ENCODE results near the gene PAX9.

Gene PAX9

DNA sequence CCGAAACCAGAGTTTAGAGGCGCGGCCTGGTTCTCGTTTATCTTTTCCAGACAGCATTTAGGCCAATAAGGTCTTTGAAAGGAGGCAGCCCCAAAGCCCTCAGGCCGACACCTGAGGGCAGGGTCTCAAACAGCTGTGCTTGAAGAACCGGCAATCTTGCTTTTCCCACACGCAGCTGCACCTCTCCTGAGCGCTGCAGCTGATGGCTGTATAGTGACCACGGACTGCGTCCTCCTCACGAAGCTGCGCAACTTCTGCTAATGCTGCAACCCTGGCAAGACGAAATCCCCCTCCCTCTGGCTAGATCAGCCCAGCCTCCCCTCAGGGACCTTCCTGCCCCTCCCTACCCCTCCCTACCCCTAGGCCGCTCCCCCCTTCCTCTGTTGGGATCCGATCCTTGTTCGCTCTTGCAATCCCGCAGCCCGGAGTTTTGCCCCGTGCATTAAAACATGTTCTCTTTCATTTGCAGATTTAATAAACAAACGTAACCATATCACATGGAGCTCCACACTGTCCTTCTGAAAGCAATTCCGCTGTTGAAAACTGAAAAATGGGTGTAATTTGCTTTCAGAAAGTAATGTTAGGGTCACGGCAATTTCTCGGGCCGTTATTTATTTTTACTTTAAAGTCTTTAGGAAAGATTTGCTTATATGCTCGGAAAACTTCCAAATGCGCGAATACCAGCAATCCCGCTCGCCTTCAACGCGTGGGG lies 4.8 kb upstream of the PAX9 start:
- DNase-seq (ENCODE audit: low read depth), result peak; percentile 79
- no peak overlapping the region for H3K9ac ChIP-seq (ENCODE audit: low read length)
- peaks cover 3% of the 10 kb centered on the region for H3K4me1 ChIP-seq (ENCODE audit: control insufficient read depth, insufficient read depth, low read length)
- no peaks in the 10 kb centered on the region for H3K9me3 ChIP-seq (ENCODE audit: control insufficient read depth, low read length)
- peaks cover 92% of the 10 kb centered on the region for H3K27me3 ChIP-seq (replicated peaks; ENCODE audit: control insufficient read depth, insufficient read depth, low read length)
- H3K36me3 ChIP-seq (ENCODE audit: control insufficient read depth, insufficient read depth, low read length, severe bottlenecking), result no peaks in the 10 kb centered on the region
- peak overlapping the region; percentile 62 for H3K4me3 ChIP-seq (ENCODE audit: low read length)

DNA sequence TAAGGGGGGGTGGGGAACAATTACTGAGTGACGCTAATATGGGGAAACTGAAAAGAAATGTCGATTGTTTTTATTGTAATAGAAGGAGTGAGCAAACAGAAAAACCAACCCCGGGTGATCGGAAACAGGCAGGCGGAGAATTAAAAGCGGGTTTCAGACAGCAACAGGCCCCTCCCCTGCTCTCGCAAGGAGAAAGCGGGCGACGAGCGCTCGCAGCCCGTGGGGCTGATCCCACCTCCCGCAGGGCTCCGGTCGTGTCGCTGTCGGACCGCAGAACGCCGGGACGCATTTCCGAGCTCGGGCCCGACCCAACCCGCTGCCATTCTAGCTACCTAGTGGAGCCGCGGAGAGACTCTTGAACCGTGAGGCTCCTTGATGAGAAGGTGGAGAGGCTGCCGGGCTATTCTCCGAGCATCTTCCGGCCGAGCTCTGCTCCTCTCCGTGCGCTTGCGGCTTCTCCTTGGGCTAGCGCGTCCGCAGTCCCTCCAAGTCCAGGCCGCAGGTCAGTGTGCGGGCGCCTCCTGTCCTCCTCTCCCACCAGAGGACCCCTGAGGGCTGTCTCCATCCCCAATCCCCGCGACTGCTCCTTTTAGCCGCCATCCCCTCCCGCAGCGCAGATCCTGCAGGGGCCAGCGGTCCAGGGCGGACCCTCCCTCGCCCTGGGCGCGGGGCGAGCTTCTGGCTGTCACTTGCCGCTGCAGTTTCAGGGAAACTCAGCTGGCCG lies 4.1 kb upstream of the PAX9 start:
- peaks cover 7% of the 10 kb centered on the region for H3K4me1 ChIP-seq (ENCODE audit: control insufficient read depth, insufficient read depth, low read length)
- H3K36me3 ChIP-seq (ENCODE audit: control insufficient read depth, insufficient read depth, low read length, severe bottlenecking), result no peaks in the 10 kb centered on the region
- H3K27me3 ChIP-seq (replicated peaks; ENCODE audit: control insufficient read depth, insufficient read depth, low read length), result peaks cover 90% of the 10 kb centered on the region
- no peak overlapping the region for H3K9ac ChIP-seq (ENCODE audit: low read length)
- H3K9me3 ChIP-seq (ENCODE audit: control insufficient read depth, low read length), result no peaks in the 10 kb centered on the region
- DNase-seq (ENCODE audit: low read depth), result peak; percentile 89
- H3K4me3 ChIP-seq (ENCODE audit: low read length), result peak overlapping the region; percentile 62

DNA sequence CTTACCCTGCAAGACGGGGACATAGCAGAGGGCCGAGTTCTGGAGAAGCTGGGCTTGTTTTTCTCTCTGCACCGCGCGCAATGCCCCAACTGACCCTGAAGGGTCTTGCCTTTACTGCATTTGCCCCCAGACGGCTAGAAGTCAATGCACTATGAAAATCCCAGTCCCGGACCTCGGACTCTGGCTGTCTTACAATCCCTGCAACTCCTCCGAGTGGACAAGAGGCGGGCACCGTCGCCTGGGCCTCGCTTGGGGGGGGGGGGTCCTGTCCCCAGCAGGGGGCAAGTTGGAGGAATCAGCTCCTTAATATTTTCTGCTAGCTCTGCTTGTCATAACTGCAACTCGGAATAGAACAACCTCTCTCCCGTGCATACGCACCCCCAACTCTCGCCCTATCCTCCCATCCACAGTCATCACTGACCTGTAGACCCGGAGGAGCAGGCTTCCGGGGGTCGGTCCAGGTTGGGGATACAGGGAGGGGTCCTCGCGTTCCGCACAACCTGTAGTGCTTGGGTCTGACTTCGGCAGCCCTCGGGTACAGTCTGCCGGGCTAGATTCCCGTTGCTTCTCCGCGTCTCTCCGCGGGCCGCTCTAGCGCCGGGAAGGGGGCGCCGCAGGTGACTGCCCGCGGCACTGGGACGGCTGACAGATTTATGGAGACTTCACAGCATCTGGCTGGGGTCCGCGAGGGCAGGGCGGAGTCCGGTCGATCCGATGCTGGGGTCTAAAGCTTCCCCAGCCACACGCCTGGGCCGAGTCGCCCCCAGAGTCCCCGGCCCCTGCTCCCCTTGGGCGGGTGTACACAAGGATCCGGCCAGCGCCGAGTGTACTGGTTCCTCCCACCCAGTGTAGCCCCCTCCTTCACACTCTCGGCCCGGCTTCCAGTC lies 3.3 kb upstream of the PAX9 start:
- no peaks in the 10 kb centered on the region for H3K36me3 ChIP-seq (ENCODE audit: control insufficient read depth, insufficient read depth, low read length, severe bottlenecking)
- no peak overlapping the region for H3K4me3 ChIP-seq (ENCODE audit: low read length)
- H3K4me1 ChIP-seq (ENCODE audit: control insufficient read depth, insufficient read depth, low read length), result peaks cover 14% of the 10 kb centered on the region
- DNase-seq (ENCODE audit: low read depth), result peak; percentile 48
- H3K9me3 ChIP-seq (ENCODE audit: control insufficient read depth, low read length), result no peaks in the 10 kb centered on the region
- peaks cover 89% of the 10 kb centered on the region for H3K27me3 ChIP-seq (replicated peaks; ENCODE audit: control insufficient read depth, insufficient read depth, low read length)
- H3K9ac ChIP-seq (ENCODE audit: low read length), result no peak overlapping the region

- Histone ChIP-seq H3K4me3 (ENCODE audit: low read length) (no peak overlapping the region), H3K36me3 (ENCODE audit: control insufficient read depth, insufficient read depth, low read length, severe bottlenecking) (no peaks in the 10 kb centered on the region), H3K9ac (ENCODE audit: low read length) (no peak overlapping the region), H3K27me3 (replicated peaks; ENCODE audit: control insufficient read depth, insufficient read depth, low read length) (peaks cover 85% of the 10 kb centered on the region), H3K9me3 (ENCODE audit: control insufficient read depth, low read length) (no peaks in the 10 kb centered on the region), H3K4me1 (ENCODE audit: control insufficient read depth, insufficient read depth, low read length) (peaks cover 20% of the 10 kb centered on the region)
- peak; percentile 53 for DNase-seq (ENCODE audit: low read depth)
These were observed 2.4 kb upstream of the PAX9 start for GRCh38 chr14:36659010-36659821.

DNA sequence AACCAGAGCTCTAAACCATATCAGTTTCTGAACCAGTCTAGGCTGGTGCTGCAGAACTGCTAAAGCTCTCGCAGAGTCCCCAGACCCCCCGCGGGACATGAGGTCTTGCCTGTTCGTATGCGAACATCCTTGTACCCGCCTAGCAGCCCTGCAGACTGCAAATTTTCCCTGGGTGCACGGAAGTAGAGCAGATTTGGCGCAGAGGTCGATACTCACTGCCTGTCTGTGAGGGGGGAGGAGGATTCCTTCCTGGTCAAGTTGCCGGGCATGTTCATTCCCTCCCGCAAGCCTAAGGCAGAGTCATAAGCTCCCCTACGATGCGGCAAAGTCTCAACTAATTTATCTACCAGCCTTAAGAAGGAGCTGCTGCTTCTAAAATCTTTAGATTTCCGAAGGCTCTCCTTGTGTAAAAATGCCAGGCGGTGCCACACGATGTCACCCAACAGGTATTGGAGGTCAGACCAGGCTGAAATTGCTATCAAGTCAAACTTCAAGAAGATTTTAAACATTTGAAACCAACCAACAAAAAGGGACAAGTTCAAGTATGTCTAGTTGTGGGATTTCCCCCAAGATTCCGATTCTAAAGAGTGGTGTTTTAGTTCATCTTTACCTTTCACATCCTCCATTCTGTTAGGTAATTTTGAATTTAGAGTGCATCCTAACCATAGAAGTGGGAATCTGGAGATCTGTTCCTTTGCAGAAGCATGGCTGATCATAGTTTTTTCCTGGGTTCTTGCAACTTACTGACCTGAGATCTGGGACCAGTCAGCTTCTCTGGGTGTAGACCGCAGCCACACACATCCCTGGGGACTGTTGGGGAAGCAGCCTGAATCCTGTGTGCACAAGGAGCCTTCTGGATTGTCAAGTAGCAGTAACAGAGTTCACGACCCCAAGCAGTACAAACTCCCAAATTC lies 1.6 kb upstream of the PAX9 start:
- no peak overlapping the region for H3K9ac ChIP-seq (ENCODE audit: low read length)
- H3K27me3 ChIP-seq (replicated peaks; ENCODE audit: control insufficient read depth, insufficient read depth, low read length), result peaks cover 84% of the 10 kb centered on the region
- no peak overlapping the region for H3K4me3 ChIP-seq (ENCODE audit: low read length)
- H3K4me1 ChIP-seq (ENCODE audit: control insufficient read depth, insufficient read depth, low read length), result peaks cover 20% of the 10 kb centered on the region
- no peaks in the 10 kb centered on the region for H3K9me3 ChIP-seq (ENCODE audit: control insufficient read depth, low read length)
- DNase-seq (ENCODE audit: low read depth), result peak; percentile 62
- H3K36me3 ChIP-seq (ENCODE audit: control insufficient read depth, insufficient read depth, low read length, severe bottlenecking), result no peaks in the 10 kb centered on the region

- DNase-seq (ENCODE audit: low read depth), result no peak
These were observed 739 bp upstream of the PAX9 start for GRCh38 chr14:36660736-36661505.

GRCh38 chr14:36662258-36662542 lies 540 bp downstream of the PAX9 start:
- H3K27me3 ChIP-seq (replicated peaks; ENCODE audit: control insufficient read depth, insufficient read depth, low read length), result peaks cover 84% of the 10 kb centered on the region
- DNase-seq (ENCODE audit: low read depth), result no peak
- peak overlapping the region; percentile 10 for H3K9ac ChIP-seq (ENCODE audit: low read length)
- H3K4me1 ChIP-seq (ENCODE audit: control insufficient read depth, insufficient read depth, low read length), result peaks cover 20% of the 10 kb centered on the region
- peak overlapping the region; percentile 81 for H3K4me3 ChIP-seq (ENCODE audit: low read length)
- H3K9me3 ChIP-seq (ENCODE audit: control insufficient read depth, low read length), result no peaks in the 10 kb centered on the region
- no peaks in the 10 kb centered on the region for H3K36me3 ChIP-seq (ENCODE audit: control insufficient read depth, insufficient read depth, low read length, severe bottlenecking)

More at GRCh38 chr14:36660736-36661505, 739 bp upstream of the PAX9 start:
- H3K27me3 ChIP-seq (replicated peaks; ENCODE audit: control insufficient read depth, insufficient read depth, low read length), result peaks cover 83% of the 10 kb centered on the region
- H3K9me3 ChIP-seq (ENCODE audit: control insufficient read depth, low read length), result no peaks in the 10 kb centered on the region
- H3K4me1 ChIP-seq (ENCODE audit: control insufficient read depth, insufficient read depth, low read length), result peaks cover 20% of the 10 kb centered on the region
- no peak overlapping the region for H3K9ac ChIP-seq (ENCODE audit: low read length)
- H3K4me3 ChIP-seq (ENCODE audit: low read length), result peak overlapping the region; percentile 81
- H3K36me3 ChIP-seq (ENCODE audit: control insufficient read depth, insufficient read depth, low read length, severe bottlenecking), result no peaks in the 10 kb centered on the region

DNA sequence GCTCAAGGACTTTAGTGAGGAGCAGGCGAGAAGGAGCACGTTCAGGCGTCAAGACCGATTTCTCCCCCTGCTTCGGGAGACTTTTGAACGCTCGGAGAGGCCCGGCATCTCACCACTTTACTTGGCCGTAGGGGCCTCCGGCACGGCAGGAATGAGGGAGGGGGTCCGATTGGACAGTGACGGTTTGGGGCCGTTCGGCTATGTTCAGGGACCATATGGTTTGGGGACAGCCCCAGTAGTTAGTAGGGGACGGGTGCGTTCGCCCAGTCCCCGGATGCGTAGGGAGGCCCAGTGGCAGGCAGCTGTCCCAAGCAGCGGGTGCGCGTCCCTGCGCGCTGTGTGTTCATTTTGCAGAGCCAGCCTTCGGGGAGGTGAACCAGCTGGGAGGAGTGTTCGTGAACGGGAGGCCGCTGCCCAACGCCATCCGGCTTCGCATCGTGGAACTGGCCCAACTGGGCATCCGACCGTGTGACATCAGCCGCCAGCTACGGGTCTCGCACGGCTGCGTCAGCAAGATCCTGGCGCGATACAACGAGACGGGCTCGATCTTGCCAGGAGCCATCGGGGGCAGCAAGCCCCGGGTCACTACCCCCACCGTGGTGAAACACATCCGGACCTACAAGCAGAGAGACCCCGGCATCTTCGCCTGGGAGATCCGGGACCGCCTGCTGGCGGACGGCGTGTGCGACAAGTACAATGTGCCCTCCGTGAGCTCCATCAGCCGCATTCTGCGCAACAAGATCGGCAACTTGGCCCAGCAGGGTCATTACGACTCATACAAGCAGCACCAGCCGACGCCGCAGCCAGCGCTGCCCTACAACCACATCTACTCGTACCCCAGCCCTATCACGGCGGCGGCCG lies 1.1 kb downstream of the PAX9 start:
- DNase-seq (ENCODE audit: low read depth), result peak; percentile 59
- Histone ChIP-seq H3K9me3 (ENCODE audit: control insufficient read depth, low read length) (no peaks in the 10 kb centered on the region), H3K9ac (ENCODE audit: low read length) (peak overlapping the region; percentile 10), H3K36me3 (ENCODE audit: control insufficient read depth, insufficient read depth, low read length, severe bottlenecking) (no peaks in the 10 kb centered on the region), H3K27me3 (replicated peaks; ENCODE audit: control insufficient read depth, insufficient read depth, low read length) (peaks cover 84% of the 10 kb centered on the region), H3K4me3 (ENCODE audit: low read length) (peak overlapping the region; percentile 81), H3K4me1 (ENCODE audit: control insufficient read depth, insufficient read depth, low read length) (peaks cover 20% of the 10 kb centered on the region)
